Neural cell (in vitro differentiated cells): ENCODE results near the gene GRB7. TPM values are rescaled to one million over a fixed set of nuclear protein-coding genes. Genes with fewer than 3 reads are reported as not detected.

Experiments used
- H2AFZ ChIP-seq: fragments of 200-600, 300-800 bp; sonication (generic), shearing (Covaris generic); 2 replicates; pipeline ENCODE4 v1.6.0; 2014; ENCODE audit warnings: low read depth, mild to moderate bottlenecking, antibody characterized with exemption, low read length, moderate library complexity
- H3F3A ChIP-seq: fragments of 200-600 bp; shearing (Covaris generic); 2 replicates; pipeline ENCODE4 v1.6.1; 2016; ENCODE audit warnings: mild to moderate bottlenecking, moderate library complexity, mixed read lengths, antibody characterized with exemption, low read length; ENCODE audit not compliant: insufficient read depth, poor library complexity, severe bottlenecking
- H3K27ac ChIP-seq: fragments of 200-600, 300-800 bp; sonication (generic), shearing (Covaris generic); 2 replicates; pipeline ENCODE4 v1.5.1; 2014; ENCODE audit warnings: mild to moderate bottlenecking, low read length, moderate library complexity
- H3K27me3 ChIP-seq: fragments of 300-800, 200-600 bp; sonication (generic), shearing (Covaris generic); 2 replicates; pipeline ENCODE4 v1.6.0; 2014; ENCODE audit warnings: mild to moderate bottlenecking, low read depth, low read length, moderate library complexity; ENCODE audit not compliant: insufficient read depth
- H3K36me3 ChIP-seq: fragments of 300-800, 200-600 bp; sonication (generic), shearing (Covaris generic); 2 replicates; pipeline ENCODE4 v1.5.1; 2014; ENCODE audit warnings: mild to moderate bottlenecking, antibody characterized with exemption, low read length, moderate library complexity; ENCODE audit not compliant: insufficient read depth
- H3K4me2 ChIP-seq: fragments of 300-800, 200-600 bp; sonication (generic), shearing (Covaris generic); 2 replicates; pipeline ENCODE4 v1.6.0; 2014; ENCODE audit warnings: mild to moderate bottlenecking, low read length
- H3K4me3 ChIP-seq: fragments of 300-800, 200-600 bp; sonication (generic), shearing (Covaris generic); 2 replicates; pipeline ENCODE4 v1.5.1; 2014; ENCODE audit warnings: mild to moderate bottlenecking, low read length, moderate library complexity
- H3K79me2 ChIP-seq: fragments of 200-600 bp; shearing (Covaris generic); replicated peaks from 2 replicates; pipeline ENCODE4 v1.6.0; 2014; ENCODE audit warnings: mild to moderate bottlenecking, low read length, moderate library complexity; ENCODE audit not compliant: insufficient read depth
- H3K9ac ChIP-seq: fragments of 300-800, 200-600 bp; sonication (generic), shearing (Covaris generic); 2 replicates; pipeline ENCODE4 v1.6.1; 2016; ENCODE audit warnings: mild to moderate bottlenecking, low read length, mixed read lengths
- H3K9me2 ChIP-seq: fragments of 200-600 bp; shearing (Covaris generic); 2 replicates; pipeline ENCODE4 v1.6.1; 2016; ENCODE audit warnings: mild to moderate bottlenecking, low read length, mixed read lengths; ENCODE audit not compliant: insufficient read depth
- H3K9me3 ChIP-seq: fragments of 200-600, 300-800 bp; sonication (generic), shearing (Covaris generic); 2 replicates; pipeline ENCODE4 v1.6.1; 2016; ENCODE audit warnings: mild to moderate bottlenecking, mixed run types, low read length, moderate library complexity, mixed read lengths
- H4K20me1 ChIP-seq: fragments of 200-600 bp; shearing (Covaris generic); 2 replicates; pipeline ENCODE4 v1.6.1; 2016; ENCODE audit warnings: mild to moderate bottlenecking, mixed run types; ENCODE audit not compliant: insufficient read depth
- EP300 ChIP-seq: fragments of 450-650 bp; conservative IDR thresholded peaks from 2 replicates; pipeline ENCODE4 v1.6.1; 2014; ENCODE audit warnings: antibody characterized with exemption, mild to moderate bottlenecking, moderate library complexity; ENCODE audit not compliant: poor library complexity, severe bottlenecking
- EZH2 ChIP-seq: fragments of 200-600, 300-800 bp; shearing (Covaris generic), sonication (generic); IDR thresholded peaks from 2 replicates; pipeline ENCODE4 v1.6.1; 2014; ENCODE audit warnings: antibody characterized with exemption, low read length, borderline replicate concordance, mild to moderate bottlenecking; ENCODE audit not compliant: insufficient read depth, poor library complexity, severe bottlenecking
- MXI1 ChIP-seq: fragments of 450-650 bp; conservative IDR thresholded peaks from 2 replicates; pipeline ENCODE4 v1.6.1; 2014; ENCODE audit warnings: antibody characterized with exemption, mild to moderate bottlenecking; ENCODE audit not compliant: poor library complexity, severe bottlenecking
- POLR2AphosphoS5 ChIP-seq: IDR thresholded peaks from 2 replicates; pipeline ENCODE4 v1.6.1; 2012
- RAD21 ChIP-seq: fragments of 450-650 bp; conservative IDR thresholded peaks from 2 replicates; pipeline ENCODE4 v1.6.1; 2014; ENCODE audit warnings: antibody characterized with exemption, mild to moderate bottlenecking, moderate library complexity
- REST ChIP-seq: IDR thresholded peaks from 2 replicates; pipeline ENCODE4 v1.6.1; 2012; ENCODE audit warnings: borderline replicate concordance
- SMC3 ChIP-seq: fragments of 450-650 bp; conservative IDR thresholded peaks from 2 replicates; pipeline ENCODE4 v1.6.1; 2014; ENCODE audit warnings: antibody characterized with exemption, mild to moderate bottlenecking, moderate library complexity; ENCODE audit not compliant: poor library complexity
- TAF1 ChIP-seq: IDR thresholded peaks from 2 replicates; pipeline ENCODE4 v1.6.1; 2012; ENCODE audit warnings: low read depth
- polyA plus RNA-seq: library from polyadenylated mRNA; depleted of rRNA; stranded (reverse); fragments of >200 nt; gene quantifications from 2 replicates; pipeline ENCODE4 v1.2.3, GENCODE V29; 2014
- TF ChIP-seq, protein P1 (sequence below): fragments of 450-650 bp; IDR thresholded peaks from 2 replicates; pipeline ENCODE4 v1.5.1; 2014; ENCODE audit warnings: antibody characterized with exemption, mild to moderate bottlenecking, moderate library complexity; ENCODE audit not compliant: poor library complexity, severe bottlenecking

The GRB7 gene
- polyA plus RNA-seq, 1 donor from 2014 or later: not detected

- Histone ChIP-seq H3K9ac (no peak overlapping the region), H4K20me1 (no peaks in the 10 kb centered on the region), H3K9me2 (no peaks in the 10 kb centered on the region), H2AFZ (no peak overlapping the region), H3F3A (no peaks in the 10 kb centered on the region), H3K9me3 (no peaks in the 10 kb centered on the region), H3K4me2 (no peak overlapping the region), H3K36me3 (no peaks in the 10 kb centered on the region), H3K79me2 (no peaks in the 10 kb centered on the region), H3K27ac (no peak overlapping the region), H3K27me3 (no peaks in the 10 kb centered on the region), H3K4me3 (no peak overlapping the region)
- TF ChIP-seq RAD21 (no peak), REST (no peak), TAF1 (no peak), POLR2AphosphoS5 (no peak), SMC3 (no peak), MXI1 (no peak), EP300 (no peak), EZH2 (no peak)
- TF ChIP-seq, protein P1, sequence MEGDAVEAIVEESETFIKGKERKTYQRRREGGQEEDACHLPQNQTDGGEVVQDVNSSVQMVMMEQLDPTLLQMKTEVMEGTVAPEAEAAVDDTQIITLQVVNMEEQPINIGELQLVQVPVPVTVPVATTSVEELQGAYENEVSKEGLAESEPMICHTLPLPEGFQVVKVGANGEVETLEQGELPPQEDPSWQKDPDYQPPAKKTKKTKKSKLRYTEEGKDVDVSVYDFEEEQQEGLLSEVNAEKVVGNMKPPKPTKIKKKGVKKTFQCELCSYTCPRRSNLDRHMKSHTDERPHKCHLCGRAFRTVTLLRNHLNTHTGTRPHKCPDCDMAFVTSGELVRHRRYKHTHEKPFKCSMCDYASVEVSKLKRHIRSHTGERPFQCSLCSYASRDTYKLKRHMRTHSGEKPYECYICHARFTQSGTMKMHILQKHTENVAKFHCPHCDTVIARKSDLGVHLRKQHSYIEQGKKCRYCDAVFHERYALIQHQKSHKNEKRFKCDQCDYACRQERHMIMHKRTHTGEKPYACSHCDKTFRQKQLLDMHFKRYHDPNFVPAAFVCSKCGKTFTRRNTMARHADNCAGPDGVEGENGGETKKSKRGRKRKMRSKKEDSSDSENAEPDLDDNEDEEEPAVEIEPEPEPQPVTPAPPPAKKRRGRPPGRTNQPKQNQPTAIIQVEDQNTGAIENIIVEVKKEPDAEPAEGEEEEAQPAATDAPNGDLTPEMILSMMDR: no peak
These were observed 31.4 kb upstream of the GRB7 start for GRCh38 chr17:39706383-39706782.

DNA sequence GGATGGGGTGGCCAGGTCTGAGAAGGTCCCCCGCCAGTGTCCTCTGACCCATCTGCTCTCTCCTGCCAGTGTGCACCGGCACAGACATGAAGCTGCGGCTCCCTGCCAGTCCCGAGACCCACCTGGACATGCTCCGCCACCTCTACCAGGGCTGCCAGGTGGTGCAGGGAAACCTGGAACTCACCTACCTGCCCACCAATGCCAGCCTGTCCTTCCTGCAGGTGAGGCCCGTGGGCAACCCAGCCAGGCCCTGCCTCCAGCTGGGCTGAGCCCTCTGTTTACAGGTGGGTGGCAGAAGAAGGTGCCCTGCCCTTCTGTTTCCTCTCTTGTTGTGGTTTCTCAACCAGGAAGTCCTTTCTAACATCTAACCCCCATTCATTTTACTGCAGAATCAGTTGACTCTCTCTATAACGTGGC lies 30.8 kb upstream of the GRB7 start:
- no peaks in the 10 kb centered on the region for H3K36me3 ChIP-seq

More for the DNA sequence above, 30.8 kb upstream of the GRB7 start:
- no peaks in the 10 kb centered on the region for H3F3A ChIP-seq
- no peaks in the 10 kb centered on the region for H3K9me3 ChIP-seq
- H4K20me1 ChIP-seq: no peaks in the 10 kb centered on the region
- H3K4me2 ChIP-seq: no peak overlapping the region
- H3K27ac ChIP-seq: no peak overlapping the region
- H3K27me3 ChIP-seq: no peaks in the 10 kb centered on the region
- no peaks in the 10 kb centered on the region for H3K79me2 ChIP-seq
- no peaks in the 10 kb centered on the region for H3K9me2 ChIP-seq
- TF ChIP-seq TAF1 (no peak), RAD21 (no peak), POLR2AphosphoS5 (no peak), MXI1 (no peak), EZH2 (no peak), EP300 (no peak), SMC3 (no peak), REST (no peak)
- TF ChIP-seq, protein P1: no peak
- H3K4me3 ChIP-seq: no peak overlapping the region
- H3K9ac ChIP-seq: no peak overlapping the region
- H2AFZ ChIP-seq: no peak overlapping the region
